Choroid plexus epithelial cell (primary cell): ENCODE measurements around the gene CPA1.

Source experiments
- DNase-seq: peaks from one replicate; pipeline ENCODE4 v3.0.0-alpha.2; 2010; ENCODE audit warnings: low read depth
- H3K4me3 ChIP-seq: 2 replicates; pipeline ENCODE4 v1.5.1; 2011; ENCODE audit warnings: low read depth, mild to moderate bottlenecking, control low read depth, low read length, moderate library complexity
- CTCF ChIP-seq: conservative IDR thresholded peaks from 2 replicates; pipeline ENCODE4 v1.5.1; 2011; ENCODE audit warnings: low read depth, mild to moderate bottlenecking, control low read depth, inconsistent platforms, low read length, moderate library complexity

Gene CPA1

GRCh38 chr7:130356121-130356875 is 24.0 kb upstream of the CPA1 start:
- DNase-seq, result peak; percentile 97
- no peak overlapping the region for H3K4me3 ChIP-seq
- TF ChIP-seq CTCF, result no peak

- DNase-seq, result peak; percentile 95
- H3K4me3 ChIP-seq, result no peak overlapping the region
- peak; percentile 18 for TF ChIP-seq CTCF
Measured at GRCh38 chr7:130356876-130357611, 23.2 kb upstream of the CPA1 start.

- no peak for TF ChIP-seq CTCF
- no peak overlapping the region for H3K4me3 ChIP-seq
- no peak for DNase-seq
Measured at GRCh38 chr7:130358471-130358870, 21.8 kb upstream of the CPA1 start.

GRCh38 chr7:130359276-130359857 is 20.9 kb upstream of the CPA1 start:
- no peak for TF ChIP-seq CTCF
- no peak for DNase-seq
- H3K4me3 ChIP-seq, result no peak overlapping the region

- TF ChIP-seq CTCF, result no peak
- H3K4me3 ChIP-seq, result no peak overlapping the region
- DNase-seq, result no peak
Measured at GRCh38 chr7:130360518-130360917, 19.8 kb upstream of the CPA1 start.

- no peak for TF ChIP-seq CTCF
- H3K4me3 ChIP-seq, result no peak overlapping the region
- no peak for DNase-seq
Measured at GRCh38 chr7:130361681-130362080, 18.6 kb upstream of the CPA1 start.
